GM21526 (cell line): ENCODE data around the gene SPINT2.
"Not testable (repeated sequence)": the region's sequence is repeated elsewhere in the genome, so short reads cannot be mapped to it uniquely, and the experiment has no call there.

Experiments used
- ATAC-seq: cut with Tn5 transposase; IDR thresholded peaks from one replicate; pipeline ENCODE4 v1.9.1; 2021; ENCODE audit warnings: moderate library complexity; ENCODE audit not compliant: unreplicated experiment, low FRiP score

SPINT2 gene

DNA sequence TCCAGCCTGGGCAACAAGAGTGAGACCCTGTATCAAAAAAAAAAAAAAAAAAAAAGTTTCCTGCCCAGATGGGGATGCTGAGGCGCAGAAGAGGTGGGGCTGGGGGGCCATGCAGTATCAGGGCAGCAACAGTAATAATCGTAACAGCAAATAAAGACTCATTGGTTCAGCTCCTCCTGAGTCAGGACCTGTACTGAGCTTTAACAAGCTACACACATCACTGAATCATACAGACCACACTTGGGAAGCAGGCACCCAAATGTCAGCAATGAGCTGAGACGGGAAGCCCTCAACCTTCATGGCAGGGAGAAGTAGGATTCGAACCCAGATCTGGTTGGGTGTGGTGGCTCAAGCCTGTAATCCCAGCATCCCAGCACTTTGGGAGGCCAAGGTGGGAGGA, 29.8 kb upstream of the SPINT2 start:
- ATAC-seq, result no peak

DNA sequence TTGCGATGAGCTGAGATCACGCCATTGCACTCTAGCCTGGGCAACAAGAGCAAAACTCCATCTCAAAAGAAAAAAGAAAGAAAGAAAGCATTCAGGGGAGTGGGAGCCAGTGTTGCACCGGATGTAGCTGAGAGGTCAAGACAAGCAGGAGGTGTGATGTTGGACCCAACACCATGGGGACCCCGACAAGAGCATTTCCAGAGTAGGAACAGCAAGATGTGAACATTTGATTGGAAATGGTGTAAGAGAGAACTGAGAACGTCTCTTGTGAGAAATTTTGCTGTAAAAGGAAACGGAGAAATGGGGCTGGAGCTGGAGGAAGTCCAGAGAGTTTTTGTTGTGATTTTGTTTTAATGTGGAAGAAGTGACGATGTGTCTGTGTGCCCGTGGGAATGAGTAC, 24.6 kb upstream of the SPINT2 start:
- no peak for ATAC-seq

DNA sequence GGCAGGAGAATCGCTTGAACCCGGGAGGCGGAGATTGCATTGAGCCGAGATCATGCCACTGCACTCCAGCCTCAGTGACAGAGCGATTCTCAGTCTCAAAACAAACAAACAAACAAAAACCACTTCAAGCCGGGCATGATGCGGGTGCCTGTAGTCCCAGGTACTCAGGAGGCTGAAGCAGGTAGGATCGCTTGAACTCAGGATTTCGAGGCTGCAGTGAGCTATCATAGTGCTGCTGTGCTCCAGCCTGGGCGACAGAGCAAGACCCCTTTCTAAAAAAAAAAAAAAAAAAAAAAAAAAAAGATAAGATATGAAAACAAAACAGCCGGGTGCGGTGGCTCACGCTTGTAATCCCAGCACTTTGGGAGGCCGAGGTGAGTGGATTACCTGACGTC, 21.1 kb upstream of the SPINT2 start:
- no peak for ATAC-seq

DNA sequence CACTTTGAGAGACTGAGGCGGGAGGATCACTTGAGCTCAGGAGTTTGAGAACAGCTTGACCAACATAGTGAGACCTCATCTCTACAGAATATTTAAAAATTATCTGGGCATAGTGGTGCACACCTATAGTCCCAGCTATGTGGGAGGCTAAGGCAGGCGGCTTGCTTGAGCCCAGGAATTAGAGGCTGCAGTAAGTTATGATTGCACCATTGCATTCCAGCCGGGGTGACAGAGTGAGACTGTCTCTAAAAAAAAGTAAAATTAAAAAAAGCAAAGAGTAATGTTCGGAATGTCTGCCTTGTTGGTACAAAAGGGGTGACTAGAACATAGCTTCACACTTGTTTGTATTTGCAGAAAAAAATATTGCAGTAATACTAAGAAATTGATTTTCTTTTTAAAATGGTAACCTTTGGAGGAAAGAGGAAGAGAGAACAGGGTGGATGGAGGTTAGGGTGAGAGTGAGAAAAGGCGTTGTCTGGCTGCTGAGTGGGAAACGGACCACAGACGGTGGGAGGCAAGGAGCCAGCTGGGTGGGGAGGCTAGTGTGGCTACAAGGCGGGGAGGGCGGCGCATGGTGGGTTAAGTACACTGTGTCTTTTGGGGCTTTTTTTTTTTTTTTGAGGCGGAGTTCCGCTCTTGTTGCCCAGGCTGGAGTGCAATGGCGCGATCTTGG, 18.4 kb upstream of the SPINT2 start:
- no peak for ATAC-seq

DNA sequence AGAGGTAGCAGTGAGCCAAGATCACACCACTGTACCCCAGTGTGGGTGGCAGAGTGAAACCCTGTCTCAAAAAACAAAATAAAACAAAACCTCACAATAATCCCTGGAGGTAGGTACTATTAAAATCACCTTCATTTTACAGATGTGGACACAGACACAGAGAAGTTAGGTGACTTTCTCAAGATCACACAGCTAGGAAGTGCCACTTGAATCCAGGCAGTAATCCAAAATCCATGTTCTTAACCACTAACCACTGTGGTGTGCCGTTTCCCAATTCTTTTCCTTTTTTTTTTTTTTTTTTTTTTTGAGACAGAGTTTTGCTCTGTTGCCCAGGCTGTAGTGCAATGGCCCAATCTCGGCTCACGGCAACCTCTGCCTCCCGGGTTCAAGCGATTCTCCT, 17.2 kb upstream of the SPINT2 start:
- no peak for ATAC-seq

DNA sequence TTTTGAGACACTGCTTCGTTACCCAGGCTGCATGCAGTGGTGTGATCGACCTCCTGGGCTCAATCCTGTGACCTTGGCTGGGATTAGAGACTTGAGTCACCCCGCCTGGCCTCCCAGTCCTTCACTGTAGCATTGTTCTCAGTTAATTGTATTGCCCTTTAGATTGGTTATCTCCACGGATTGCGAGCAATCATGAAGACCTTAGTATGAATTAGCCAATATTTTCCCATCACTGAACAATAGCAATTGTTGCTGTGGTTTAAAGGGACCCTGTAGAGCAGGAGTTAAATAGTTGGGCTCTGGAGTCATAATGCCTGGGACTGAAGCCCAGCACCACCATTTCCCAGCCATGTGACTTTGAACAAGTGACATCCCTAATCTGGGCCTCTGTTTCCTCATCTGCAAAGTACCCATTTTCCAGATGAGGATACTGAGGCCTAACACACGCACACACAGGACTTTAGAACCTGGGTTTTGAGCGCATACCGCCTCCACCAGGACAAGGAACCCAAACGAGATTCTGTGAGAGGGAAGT, 16.6 kb upstream of the SPINT2 start:
- ATAC-seq, result no peak

DNA sequence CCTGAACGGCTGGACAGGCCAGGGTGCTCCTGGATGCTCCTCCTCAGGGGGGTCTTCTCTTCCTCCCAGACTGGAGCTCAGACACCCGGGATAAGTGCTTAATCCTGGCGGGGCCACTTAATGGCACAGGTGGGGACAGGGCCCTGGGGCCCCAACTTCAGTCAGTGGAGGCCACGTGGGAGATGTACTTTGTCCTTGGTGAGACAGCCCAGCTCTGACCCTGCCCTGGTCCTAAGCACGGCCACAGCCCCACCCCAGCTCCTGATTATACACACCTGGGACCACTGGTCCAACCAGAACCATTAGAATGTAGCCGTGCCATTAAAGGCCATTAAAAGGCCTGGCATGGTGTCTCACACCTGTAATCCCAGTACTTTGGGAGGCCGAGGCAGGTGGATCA, 16.0 kb upstream of the SPINT2 start:
- no peak for ATAC-seq

DNA sequence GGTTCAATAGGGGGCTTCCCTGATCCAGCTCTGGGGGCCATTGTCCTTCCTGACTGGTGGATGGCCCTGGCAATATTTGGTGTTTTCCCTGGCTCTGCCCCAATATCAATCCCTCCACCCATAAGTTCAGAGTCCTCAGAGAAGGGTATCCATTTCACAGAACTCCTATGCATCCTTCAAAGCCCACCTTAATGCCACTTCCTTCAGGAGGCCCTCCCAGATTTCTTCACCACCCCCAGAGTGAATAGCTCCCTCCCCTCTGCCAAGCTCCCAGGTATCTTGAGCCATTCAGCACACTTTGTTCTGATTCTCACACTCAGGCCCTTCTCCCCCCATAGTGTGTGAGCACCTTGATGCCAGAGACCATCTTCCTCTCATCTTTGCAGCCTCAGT, 13.9 kb upstream of the SPINT2 start:
- ATAC-seq, result no peak

DNA sequence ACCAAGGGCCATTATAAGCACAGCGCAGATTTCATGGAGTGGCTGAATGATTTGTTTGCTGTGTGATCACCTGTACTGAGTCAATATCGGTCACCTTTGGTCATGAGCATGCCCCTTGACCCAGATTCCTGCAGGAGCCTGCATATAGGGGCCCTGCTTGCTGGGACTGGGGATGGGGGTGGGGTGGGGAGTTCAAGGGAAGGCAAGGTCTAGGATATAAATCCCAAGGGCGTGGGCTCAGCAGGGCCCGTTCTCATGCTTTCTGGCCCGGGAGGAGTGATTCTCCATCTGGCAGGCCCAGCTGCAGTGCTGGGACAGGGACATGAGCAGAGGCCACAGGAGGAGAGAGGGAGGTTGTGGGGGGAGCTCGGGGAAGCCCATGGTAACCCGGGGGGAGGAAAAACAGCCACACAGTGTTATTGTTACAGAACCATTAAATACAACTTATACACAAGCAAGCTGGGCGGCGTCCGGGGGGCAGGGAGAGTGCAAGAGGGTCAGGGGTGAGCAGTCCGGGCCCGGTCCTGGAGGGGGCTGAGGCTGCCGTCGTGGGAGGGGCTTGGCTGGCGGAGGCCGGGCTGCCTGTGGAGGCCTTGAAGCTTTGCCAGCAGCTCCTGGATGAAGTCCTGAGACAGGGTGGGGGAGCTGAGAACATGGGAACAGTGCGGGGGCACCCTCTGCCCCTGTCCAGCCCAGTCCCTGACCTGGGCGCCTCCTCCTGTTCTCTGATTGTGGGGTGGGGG, 13.4 kb upstream of the SPINT2 start:
- ATAC-seq, result no peak

DNA sequence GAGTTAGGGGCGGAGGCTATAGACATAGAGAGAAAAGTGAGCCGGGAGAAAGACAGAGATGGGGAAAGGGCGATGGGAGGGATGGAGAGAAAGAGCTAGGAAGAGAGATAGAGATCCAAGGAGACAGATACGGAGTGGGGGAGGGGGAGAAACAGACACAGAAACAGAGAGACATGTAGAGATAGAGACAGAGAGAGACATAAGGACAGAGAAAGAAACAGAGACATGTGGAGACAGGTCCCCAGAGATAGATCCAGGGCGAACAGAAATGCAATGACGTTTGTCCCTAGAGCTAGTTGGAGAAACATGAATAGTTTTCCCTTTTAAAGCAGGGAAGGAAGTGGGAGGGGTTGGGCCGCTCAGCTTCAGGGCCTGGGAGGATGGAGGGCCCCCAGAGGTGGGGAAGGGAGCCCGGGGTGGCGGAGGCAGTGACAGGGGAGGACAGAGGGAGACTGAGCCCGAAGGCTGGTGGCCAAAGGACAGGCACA, 12.8 kb upstream of the SPINT2 start:
- ATAC-seq, result no peak

DNA sequence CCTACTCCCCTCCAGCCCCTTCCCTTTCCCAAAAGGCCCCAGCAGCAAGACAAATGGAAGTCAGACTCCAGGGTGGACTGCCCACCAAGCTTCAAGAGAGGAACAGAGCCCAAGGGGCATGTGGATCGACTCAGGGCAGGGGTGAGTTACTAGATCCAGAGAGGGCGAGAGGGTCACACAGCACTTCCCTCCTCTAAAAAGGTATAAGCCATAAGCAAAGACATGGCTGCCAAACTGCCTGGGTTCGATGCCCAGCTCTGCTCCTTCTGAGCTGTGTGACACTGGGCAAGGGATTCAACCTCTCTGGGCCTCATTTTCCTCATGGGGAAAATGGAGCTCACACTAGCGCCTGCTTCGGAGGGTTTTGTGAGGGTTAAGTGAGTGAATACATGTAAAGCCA, 12.0 kb upstream of the SPINT2 start:
- ATAC-seq, result no peak

DNA sequence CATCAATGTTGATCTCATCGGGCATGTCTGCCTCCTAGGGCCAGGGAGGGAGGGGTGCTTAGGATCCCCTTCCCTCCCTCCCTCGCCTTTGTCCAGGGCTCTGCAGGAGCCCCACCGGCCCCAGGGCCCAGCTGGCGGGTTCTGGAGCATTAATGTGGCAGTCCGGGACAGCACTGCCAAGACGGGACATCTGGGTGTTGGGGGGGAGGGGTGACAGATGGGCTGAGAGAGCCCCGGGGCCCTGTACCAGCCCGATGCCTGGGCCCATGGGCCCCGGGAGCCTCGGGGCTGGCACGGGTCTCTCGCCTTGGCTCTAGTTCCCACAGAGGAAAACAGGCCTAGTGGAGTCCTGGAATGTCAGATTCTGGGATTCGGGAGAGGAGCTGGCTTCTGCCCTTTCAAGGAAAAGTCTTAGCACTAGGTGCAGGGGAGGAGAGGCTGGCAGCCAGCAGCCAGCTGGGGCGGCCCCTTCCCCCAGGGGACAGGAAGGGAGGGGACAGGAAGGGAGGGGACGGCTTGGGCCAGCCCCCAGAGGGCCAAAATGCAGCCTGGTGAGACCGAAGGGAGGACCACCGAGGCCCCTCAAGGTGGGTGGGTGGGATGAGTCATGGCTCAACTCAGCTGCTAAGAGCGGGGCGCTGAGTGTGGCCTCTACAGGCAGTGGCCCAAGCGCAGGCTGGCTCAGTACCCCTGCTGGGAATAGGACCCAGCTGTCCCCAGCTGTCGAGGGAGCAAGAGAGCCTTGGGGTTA, 11.3 kb upstream of the SPINT2 start:
- no peak for ATAC-seq

DNA sequence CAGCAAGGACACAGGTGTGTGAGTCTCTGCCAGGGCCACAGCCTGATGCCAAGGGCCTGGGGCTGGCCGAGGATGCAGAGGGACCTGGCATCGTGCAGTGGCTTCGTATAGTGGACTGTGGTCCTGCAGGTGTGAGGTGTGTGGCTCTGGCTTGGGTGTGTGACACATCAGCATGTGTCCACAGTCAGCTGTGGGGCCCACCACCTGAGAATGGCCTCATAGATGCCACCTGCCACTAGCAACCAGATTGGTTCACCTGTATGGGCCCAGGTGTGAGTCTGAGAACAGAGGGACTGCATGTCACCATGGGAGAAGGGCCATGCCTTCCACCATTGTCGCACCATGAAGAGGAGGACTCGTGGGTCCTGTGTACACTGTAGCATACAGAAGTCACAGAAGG, 10.6 kb upstream of the SPINT2 start:
- no peak for ATAC-seq

DNA sequence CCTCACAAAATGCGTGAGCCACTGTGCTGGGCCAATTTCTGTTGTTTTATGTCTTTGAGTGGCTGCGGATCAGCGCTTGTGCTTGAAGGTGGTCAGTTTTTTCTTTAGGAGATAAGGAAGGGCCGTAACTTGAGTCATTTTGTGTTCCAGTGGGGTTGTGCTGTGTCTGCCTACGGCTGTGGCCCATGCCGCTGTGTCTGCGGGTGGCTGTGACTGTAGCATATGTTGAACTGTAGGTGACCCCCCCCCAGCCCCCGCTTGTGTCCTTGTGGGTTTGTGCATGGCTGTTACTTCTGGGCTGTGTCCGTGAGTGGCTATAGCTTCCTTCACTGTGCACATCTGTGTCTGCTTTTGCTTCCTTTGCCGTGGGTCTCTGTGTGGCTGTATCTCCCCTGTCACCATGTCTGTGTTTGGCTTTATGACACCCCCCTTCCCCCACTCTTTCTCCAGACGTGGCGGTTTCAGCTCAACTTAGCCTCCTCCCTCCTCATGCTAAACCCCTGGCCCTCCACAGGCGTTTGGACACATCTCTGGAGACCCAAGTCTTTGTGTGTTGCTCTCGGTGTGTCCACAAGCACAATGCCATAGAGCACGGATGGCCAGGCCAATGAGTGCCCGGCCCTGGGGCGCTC, 8.9 kb upstream of the SPINT2 start:
- no peak for ATAC-seq

DNA sequence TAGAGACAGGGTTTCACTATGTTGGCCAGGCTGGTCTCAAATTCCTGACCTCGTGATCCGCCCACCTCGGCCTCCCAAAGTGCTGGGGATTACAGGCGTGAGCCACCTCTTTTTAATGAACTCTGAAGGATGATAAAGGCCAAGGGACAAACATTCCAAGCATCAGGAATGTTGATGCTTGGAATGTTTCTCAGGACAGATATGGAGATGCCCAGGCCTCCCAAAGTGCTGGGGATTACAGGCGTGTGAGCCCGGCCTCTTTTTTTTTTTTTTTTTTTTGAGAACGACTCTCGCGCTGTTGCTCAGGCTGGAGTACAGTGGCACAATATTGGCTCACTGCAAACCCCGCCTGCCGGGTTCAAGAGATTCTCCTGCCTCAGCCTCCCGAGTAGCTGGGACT, 2.4 kb upstream of the SPINT2 start:
- not testable (repeated sequence) for ATAC-seq

DNA sequence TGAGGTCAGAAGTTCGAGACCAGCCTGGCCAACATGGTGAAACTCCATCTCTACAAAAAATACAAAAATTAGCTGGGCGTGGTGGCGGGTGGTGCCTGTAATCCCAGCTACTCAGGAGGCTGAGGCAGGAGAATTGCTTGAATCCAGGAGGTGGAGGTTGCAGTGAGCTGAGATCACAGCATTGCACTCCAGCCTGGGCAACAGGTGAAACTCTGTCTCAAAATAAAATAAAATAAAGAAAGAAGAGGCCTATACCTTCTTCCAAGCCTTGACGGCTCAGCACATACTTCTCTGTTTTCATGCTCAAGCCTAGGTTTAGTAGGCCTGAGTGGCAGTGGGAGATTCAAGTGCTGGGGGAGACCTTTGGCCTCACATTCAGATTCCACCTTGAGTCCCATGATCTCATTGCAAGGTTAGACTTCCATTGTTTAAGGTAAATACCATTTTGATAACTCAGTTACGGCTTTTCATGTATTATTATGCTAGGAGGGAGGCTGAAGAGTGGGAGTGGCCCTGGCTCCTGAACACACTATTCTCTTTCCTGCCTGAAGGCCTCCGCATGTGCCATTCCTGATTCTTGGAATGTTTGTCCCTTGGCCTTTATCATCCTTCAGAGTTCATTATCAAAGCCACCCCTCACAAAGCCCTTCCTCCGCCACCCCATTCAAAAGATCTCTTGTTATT, 1.6 kb upstream of the SPINT2 start:
- ATAC-seq, result no peak

DNA sequence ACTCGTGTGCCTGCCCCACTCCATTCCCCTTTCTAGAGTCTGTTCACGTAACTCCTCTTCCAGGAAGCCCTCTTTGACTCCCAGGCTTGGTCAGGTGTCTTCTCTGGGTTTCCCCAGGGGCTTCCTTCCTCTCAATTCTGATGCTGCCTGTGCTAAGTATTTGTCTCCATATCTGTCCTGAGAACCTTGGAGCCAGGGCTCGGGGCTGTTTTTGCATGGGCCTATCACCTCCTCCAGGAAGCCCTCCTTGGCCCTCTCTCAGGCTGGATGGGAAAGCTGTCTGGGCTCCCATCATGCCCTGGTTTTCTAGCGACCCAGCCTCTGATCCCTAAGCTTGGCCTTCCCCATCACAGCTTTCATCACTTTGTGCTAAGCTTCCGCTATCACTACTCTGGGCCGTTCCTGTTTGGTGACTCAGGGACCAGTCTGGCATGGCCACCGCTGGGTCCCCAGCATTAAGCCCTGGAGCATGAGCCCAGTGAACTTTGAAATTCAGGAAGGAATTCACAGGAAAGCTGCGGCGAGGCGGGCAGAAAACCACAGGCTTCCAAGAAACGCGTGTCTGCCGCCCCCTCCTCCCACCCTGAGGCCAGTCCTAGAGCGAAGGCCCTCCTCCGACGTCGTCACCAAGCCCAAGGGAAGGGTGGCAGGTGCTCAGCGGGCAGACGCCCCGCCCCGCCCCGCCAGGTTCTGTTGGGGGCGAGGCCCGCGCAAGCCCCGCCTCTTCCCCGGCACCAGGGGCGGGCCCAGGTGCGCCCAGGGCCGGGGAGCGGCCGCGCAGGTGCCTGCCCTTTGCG, 486 bp upstream of the SPINT2 start:
- ATAC-seq, result no peak

DNA sequence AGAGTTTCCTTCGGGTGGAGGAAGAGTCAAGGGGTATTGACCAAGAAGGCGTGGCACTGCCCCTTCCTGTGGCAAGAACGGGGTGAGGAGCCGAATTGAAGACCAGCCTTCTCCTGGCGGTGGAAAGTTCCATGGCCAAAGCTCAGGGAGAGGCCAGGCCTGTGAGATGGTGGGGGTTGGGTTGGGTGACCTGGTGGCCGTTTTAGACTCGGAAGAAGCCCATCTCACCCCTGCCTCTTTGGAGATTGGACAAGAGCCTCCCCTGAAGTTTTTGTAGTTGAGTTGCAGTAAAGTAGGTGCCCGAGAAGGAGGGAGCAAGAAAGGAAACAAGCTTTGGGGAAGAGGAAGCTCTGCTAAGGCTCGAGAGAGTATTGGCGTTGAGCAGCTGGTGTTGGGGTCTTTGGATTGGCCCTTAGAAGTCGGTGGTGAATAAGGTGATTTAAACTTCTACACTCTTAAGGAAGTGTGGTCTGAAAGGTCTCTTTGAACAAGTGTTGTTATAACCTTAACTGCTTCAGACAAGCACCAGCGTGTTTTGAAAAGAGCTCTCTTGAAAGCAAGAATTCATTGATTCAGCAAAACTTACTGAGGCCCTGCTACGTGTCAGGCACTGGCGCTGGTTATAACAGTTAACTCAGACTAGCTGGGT, 964 bp downstream of the SPINT2 start:
- ATAC-seq, result no peak

DNA sequence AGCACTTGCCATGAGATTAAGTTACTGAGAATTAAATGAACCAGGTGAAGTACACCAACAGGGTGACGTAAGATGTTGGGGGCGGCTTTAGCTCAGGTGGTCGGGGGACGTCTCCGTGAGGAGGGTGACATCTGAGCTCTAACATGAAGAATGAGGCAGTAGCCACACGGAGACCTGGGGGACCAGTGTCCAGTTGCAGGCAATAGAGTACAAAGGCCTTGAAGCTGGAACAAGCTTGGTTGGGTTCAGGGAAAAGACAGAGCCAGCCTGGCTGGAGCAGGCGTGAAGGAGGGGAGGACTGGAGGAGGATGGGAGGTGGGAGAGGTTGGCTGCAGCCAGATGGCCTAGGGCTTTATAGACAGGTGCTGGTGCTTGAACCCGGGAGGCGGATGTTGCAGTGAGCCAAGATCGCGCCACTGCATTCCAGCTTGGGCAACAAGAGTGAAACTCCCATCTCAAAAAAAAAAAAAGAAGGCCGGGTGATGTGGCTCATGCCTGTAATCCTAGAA, 1.6 kb downstream of the SPINT2 start:
- no peak for ATAC-seq
